ENCODE measurements around the gene MYO7A.

GRCh38 chr11:77126861-77127234 lies 1.2 kb upstream of the MYO7A start:
- TF ChIP-seq CTCF (IDR thresholded peaks at IDR 0.05) = no peak
- TF ChIP-seq OVOL2 (CRISPR knock-in tag; IDR thresholded peaks at IDR 0.05; ENCODE audit: borderline replicate concordance) = no peak
- no peak for TF ChIP-seq SOX15 (CRISPR knock-in tag; IDR thresholded peaks at IDR 0.05)
- no peak for TF ChIP-seq IRF1 (CRISPR knock-in tag; IDR thresholded peaks at IDR 0.05)
- no peak for TF ChIP-seq ZBTB21 (CRISPR knock-in tag; IDR thresholded peaks at IDR 0.05; ENCODE audit: borderline replicate concordance)
- TF ChIP-seq TEAD4 (CRISPR knock-in tag; IDR thresholded peaks at IDR 0.05) = no peak
- TF ChIP-seq, protein P1, sequence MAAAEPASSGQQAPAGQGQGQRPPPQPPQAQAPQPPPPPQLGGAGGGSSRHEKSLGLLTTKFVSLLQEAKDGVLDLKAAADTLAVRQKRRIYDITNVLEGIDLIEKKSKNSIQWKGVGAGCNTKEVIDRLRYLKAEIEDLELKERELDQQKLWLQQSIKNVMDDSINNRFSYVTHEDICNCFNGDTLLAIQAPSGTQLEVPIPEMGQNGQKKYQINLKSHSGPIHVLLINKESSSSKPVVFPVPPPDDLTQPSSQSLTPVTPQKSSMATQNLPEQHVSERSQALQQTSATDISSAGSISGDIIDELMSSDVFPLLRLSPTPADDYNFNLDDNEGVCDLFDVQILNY (CRISPR knock-in tag; IDR thresholded peaks at IDR 0.05) = no peak
- no peak for TF ChIP-seq SMAD3 (CRISPR knock-in tag; IDR thresholded peaks at IDR 0.05; ENCODE audit: borderline replicate concordance)
- TF ChIP-seq, protein P2, sequence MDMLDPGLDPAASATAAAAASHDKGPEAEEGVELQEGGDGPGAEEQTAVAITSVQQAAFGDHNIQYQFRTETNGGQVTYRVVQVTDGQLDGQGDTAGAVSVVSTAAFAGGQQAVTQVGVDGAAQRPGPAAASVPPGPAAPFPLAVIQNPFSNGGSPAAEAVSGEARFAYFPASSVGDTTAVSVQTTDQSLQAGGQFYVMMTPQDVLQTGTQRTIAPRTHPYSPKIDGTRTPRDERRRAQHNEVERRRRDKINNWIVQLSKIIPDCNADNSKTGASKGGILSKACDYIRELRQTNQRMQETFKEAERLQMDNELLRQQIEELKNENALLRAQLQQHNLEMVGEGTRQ (CRISPR knock-in tag; IDR thresholded peaks at IDR 0.05) = no peak
